GM12873 (cell line): ENCODE data around the gene FAM209A.

Experiments
- CTCF ChIP-seq: IDR thresholded peaks from 2 replicates; pipeline ENCODE4 v1.5.1; 2012; ENCODE audit warnings: low read depth, mild to moderate bottlenecking, moderate library complexity, low read length, control low read depth; ENCODE audit not compliant: insufficient read depth; ENCODE audit errors: missing control alignments

Gene FAM209A

GRCh38 chr20:56542489-56543030, 18.0 kb downstream of the FAM209A start:
- TF ChIP-seq CTCF: no peak

GRCh38 chr20:56551571-56551970, 27.0 kb downstream of the FAM209A start:
- TF ChIP-seq CTCF: no peak

GRCh38 chr20:56552911-56553629, 28.5 kb downstream of the FAM209A start:
- TF ChIP-seq CTCF: no peak

- no peak for TF ChIP-seq CTCF
Measured at GRCh38 chr20:56554869-56555268, 30.3 kb downstream of the FAM209A start.

- no peak for TF ChIP-seq CTCF
Measured at GRCh38 chr20:56558968-56559367, 34.4 kb downstream of the FAM209A start.

- no peak for TF ChIP-seq CTCF
Measured at GRCh38 chr20:56565511-56565910, 41.0 kb downstream of the FAM209A start.

GRCh38 chr20:56566621-56567020, 42.1 kb downstream of the FAM209A start:
- TF ChIP-seq CTCF: no peak
